Ectodermal cell (in vitro differentiated cells): ENCODE measurements around the gene ASTN2.

Source experiments
- H3K27ac ChIP-seq: 2 replicates; pipeline ENCODE4 v1.7.0; 2013; ENCODE audit warnings: mild to moderate bottlenecking, low read depth, low read length; ENCODE audit not compliant: insufficient read depth, poor library complexity, severe bottlenecking
- H3K27me3 ChIP-seq: 2 replicates; pipeline ENCODE4 v1.7.0; 2013; ENCODE audit warnings: mild to moderate bottlenecking, low read length; ENCODE audit not compliant: insufficient read depth, control insufficient read depth, poor library complexity, severe bottlenecking
- H3K36me3 ChIP-seq: one replicate; pipeline ENCODE4 v1.7.0; 2013; ENCODE audit warnings: low read length; ENCODE audit not compliant: control insufficient read depth, insufficient read depth
- H3K4me1 ChIP-seq: one replicate; pipeline ENCODE4 v1.7.0; 2013; ENCODE audit warnings: low read length; ENCODE audit not compliant: control insufficient read depth, insufficient read depth
- H3K4me3 ChIP-seq: 2 replicates; pipeline ENCODE4 v1.7.0; 2013; ENCODE audit warnings: low read depth, low read length, control low read depth; ENCODE audit not compliant: insufficient read depth
- H3K9me3 ChIP-seq: 2 replicates; pipeline ENCODE4 v1.7.0; 2013; ENCODE audit warnings: mild to moderate bottlenecking, low read length, moderate library complexity; ENCODE audit not compliant: control insufficient read depth
- WGBS, 2 experiments: methylation state at CpG; one replicate each; pipeline ENCODE4 v1.1.7; 2013; ENCODE audit warnings: missing lambda C conversion rate in 2 of 2; 5-methylcytosine and 5-hydroxymethylcytosine counted together

Gene ASTN2

GRCh38 chr9:117403848-117404247 is 11.0 kb downstream of the ASTN2 start:
- H3K27ac ChIP-seq: no peak overlapping the region
- H3K36me3 ChIP-seq: no peaks in the 10 kb centered on the region
- no peaks in the 10 kb centered on the region for H3K9me3 ChIP-seq
- no peak overlapping the region for H3K4me3 ChIP-seq
- WGBS, 2 experiments: 87 to 90% methylated on average over 2 of the region's 2 CpGs
- H3K4me1 ChIP-seq: peaks cover 13% of the 10 kb centered on the region
- no peaks in the 10 kb centered on the region for H3K27me3 ChIP-seq

GRCh38 chr9:117403403-117403811 is 11.4 kb downstream of the ASTN2 start:
- Histone ChIP-seq H3K9me3 (no peaks in the 10 kb centered on the region), H3K4me3 (no peak overlapping the region), H3K4me1 (peaks cover 13% of the 10 kb centered on the region), H3K27ac (no peak overlapping the region), H3K27me3 (no peaks in the 10 kb centered on the region), H3K36me3 (no peaks in the 10 kb centered on the region)
- WGBS, 2 experiments: 56 to 63% methylated on average over 6 of the region's 6 CpGs

GRCh38 chr9:117400171-117400570 is 14.7 kb downstream of the ASTN2 start:
- Histone ChIP-seq H3K36me3 (no peaks in the 10 kb centered on the region), H3K27me3 (no peaks in the 10 kb centered on the region), H3K27ac (no peak overlapping the region), H3K4me1 (peaks cover 14% of the 10 kb centered on the region), H3K9me3 (no peaks in the 10 kb centered on the region), H3K4me3 (no peak overlapping the region)
- WGBS, 2 experiments: 15 to 20% methylated on average over 2 of the region's 2 CpGs

GRCh38 chr9:117395151-117395650 is 19.7 kb downstream of the ASTN2 start:
- Histone ChIP-seq H3K9me3 (no peaks in the 10 kb centered on the region), H3K4me3 (no peak overlapping the region), H3K27ac (no peak overlapping the region), H3K27me3 (no peaks in the 10 kb centered on the region), H3K4me1 (peaks cover 4% of the 10 kb centered on the region), H3K36me3 (no peaks in the 10 kb centered on the region)
- 71 to 73% methylated on average over 4 to 5 of the region's 5 CpGs for WGBS, 2 experiments

GRCh38 chr9:117394655-117395054 is 20.2 kb downstream of the ASTN2 start:
- no peak overlapping the region for H3K27ac ChIP-seq
- 48 to 60% methylated on average over 4 of the region's 4 CpGs for WGBS, 2 experiments
- H3K36me3 ChIP-seq: no peaks in the 10 kb centered on the region
- H3K27me3 ChIP-seq: no peaks in the 10 kb centered on the region
- H3K9me3 ChIP-seq: no peaks in the 10 kb centered on the region
- peaks cover 4% of the 10 kb centered on the region for H3K4me1 ChIP-seq
- no peak overlapping the region for H3K4me3 ChIP-seq

- no peaks in the 10 kb centered on the region for H3K27me3 ChIP-seq
- 77 to 79% methylated on average over 2 of the region's 2 CpGs for WGBS, 2 experiments
- no peak overlapping the region for H3K4me3 ChIP-seq
- no peaks in the 10 kb centered on the region for H3K36me3 ChIP-seq
- no peak overlapping the region for H3K27ac ChIP-seq
- H3K9me3 ChIP-seq: no peaks in the 10 kb centered on the region
- peaks cover 4% of the 10 kb centered on the region for H3K4me1 ChIP-seq
Measured at GRCh38 chr9:117392992-117393391, 21.9 kb downstream of the ASTN2 start.

GRCh38 chr9:117387422-117387821 is 27.4 kb downstream of the ASTN2 start:
- H3K27ac ChIP-seq: no peak overlapping the region
- no peaks in the 10 kb centered on the region for H3K36me3 ChIP-seq
- H3K27me3 ChIP-seq: no peaks in the 10 kb centered on the region
- H3K4me1 ChIP-seq: no peaks in the 10 kb centered on the region
- no peaks in the 10 kb centered on the region for H3K9me3 ChIP-seq
- 58 to 62% methylated on average over 3 of the region's 3 CpGs for WGBS, 2 experiments
- H3K4me3 ChIP-seq: no peak overlapping the region

GRCh38 chr9:117379341-117379740 is 35.5 kb downstream of the ASTN2 start:
- no peak overlapping the region for H3K4me3 ChIP-seq
- H3K27me3 ChIP-seq: no peaks in the 10 kb centered on the region
- 80 to 100% methylated on average over 2 of the region's 2 CpGs for WGBS, 2 experiments
- no peak overlapping the region for H3K27ac ChIP-seq
- no peaks in the 10 kb centered on the region for H3K9me3 ChIP-seq
- H3K4me1 ChIP-seq: peaks cover 3% of the 10 kb centered on the region
- H3K36me3 ChIP-seq: no peaks in the 10 kb centered on the region

- Histone ChIP-seq H3K9me3 (no peaks in the 10 kb centered on the region), H3K4me3 (no peak overlapping the region), H3K4me1 (peaks cover 3% of the 10 kb centered on the region), H3K27me3 (no peaks in the 10 kb centered on the region), H3K36me3 (no peaks in the 10 kb centered on the region), H3K27ac (no peak overlapping the region)
- WGBS, 2 experiments: 75 to 79% methylated on average over 5 of the region's 5 CpGs
Measured at GRCh38 chr9:117377046-117377445, 37.8 kb downstream of the ASTN2 start.

- H3K4me1 ChIP-seq: peaks cover 3% of the 10 kb centered on the region
- no peak overlapping the region for H3K27ac ChIP-seq
- no peaks in the 10 kb centered on the region for H3K27me3 ChIP-seq
- no peaks in the 10 kb centered on the region for H3K9me3 ChIP-seq
- WGBS, 2 experiments: 97 to 100% methylated on average over 1 of the region's 1 CpG
- H3K4me3 ChIP-seq: no peak overlapping the region
- no peaks in the 10 kb centered on the region for H3K36me3 ChIP-seq
Measured at GRCh38 chr9:117375956-117376355, 38.9 kb downstream of the ASTN2 start.
